ENCODE results near the gene FREY1.
"Not testable (repeated sequence)": the region's sequence is repeated elsewhere in the genome, so short reads cannot be mapped to it uniquely, and the experiment has no call there.

FREY1 gene

GRCh38 chr11:45910623-45911022, 3.6 kb upstream of the FREY1 start:
- FAIRE-seq: no peak

DNA sequence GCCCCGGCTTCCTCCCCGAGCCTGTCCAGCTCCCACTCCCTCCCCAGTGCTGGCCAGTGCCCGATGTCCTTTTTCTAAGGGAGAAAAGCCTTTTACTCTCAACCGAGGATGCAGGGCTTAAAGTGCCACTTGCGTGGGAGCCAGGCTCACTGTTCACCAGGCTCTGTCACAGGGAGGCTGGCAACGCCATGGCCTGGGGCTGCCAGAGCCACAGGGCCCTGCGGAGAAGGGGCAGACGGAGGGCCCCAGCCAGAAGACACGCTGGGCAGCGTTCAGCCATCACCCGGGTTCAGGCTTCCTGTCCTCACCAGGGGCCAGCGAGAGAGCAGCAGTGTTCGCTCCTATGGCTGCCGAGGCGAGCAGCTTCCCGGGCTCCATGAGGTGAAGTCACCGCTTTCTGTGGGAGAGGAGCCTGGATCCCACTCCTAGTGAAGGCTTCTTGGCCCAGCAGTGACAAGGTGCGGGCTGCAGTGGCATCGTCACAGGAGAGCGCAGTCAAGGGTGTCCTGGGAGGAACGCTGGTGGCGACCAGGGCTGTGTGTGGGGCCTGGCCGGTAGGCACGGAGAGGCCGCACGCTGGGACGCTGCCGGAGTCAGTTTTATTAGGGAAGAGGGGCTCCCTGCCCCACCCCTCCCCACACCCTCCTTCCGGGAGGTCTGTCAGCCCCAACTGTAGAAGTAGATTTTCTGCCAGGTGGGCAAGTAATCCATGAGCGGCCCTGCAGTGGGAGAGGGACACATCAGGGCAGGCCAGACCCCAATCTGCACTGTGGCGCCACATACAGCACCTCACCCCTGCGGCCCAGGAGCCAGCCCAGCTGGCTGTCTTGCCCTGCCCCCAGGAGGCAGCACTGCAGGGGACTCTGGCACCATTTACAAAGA, 2.8 kb upstream of the FREY1 start:
- no peak for FAIRE-seq

- no peak for FAIRE-seq
Measured at GRCh38 chr11:45907911-45908370, 870 bp upstream of the FREY1 start.

- no peak for FAIRE-seq
Measured at GRCh38 chr11:45906096-45906682, 882 bp downstream of the FREY1 start.

GRCh38 chr11:45905576-45905975, 1.5 kb downstream of the FREY1 start:
- not testable (repeated sequence) for FAIRE-seq

GRCh38 chr11:45905095-45905494, 2.0 kb downstream of the FREY1 start:
- FAIRE-seq: no peak

- FAIRE-seq: no peak
Measured at GRCh38 chr11:45904309-45904915, 2.7 kb downstream of the FREY1 start.

GRCh38 chr11:45902452-45903380, 4.4 kb downstream of the FREY1 start:
- FAIRE-seq: no peak

DNA sequence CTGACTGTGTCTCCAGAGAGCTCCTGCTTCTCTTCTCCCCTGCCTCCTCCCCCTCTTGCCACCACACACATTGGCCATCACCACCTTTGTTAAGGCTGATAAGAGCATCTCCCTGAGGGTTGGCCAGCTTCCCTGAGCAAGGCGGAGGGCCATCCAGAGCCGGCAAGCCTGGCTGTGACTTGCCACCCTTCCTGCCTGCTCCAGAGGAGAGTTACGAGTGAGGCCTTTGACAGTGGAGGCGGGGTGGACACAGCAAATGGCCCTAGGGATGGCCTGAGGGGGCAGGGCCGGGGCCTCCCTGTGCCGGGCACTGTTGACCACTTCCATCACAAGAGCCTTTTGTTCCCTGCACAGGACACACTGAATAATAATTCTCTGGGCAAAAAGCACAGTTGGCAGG, 5.4 kb downstream of the FREY1 start:
- FAIRE-seq: no peak

DNA sequence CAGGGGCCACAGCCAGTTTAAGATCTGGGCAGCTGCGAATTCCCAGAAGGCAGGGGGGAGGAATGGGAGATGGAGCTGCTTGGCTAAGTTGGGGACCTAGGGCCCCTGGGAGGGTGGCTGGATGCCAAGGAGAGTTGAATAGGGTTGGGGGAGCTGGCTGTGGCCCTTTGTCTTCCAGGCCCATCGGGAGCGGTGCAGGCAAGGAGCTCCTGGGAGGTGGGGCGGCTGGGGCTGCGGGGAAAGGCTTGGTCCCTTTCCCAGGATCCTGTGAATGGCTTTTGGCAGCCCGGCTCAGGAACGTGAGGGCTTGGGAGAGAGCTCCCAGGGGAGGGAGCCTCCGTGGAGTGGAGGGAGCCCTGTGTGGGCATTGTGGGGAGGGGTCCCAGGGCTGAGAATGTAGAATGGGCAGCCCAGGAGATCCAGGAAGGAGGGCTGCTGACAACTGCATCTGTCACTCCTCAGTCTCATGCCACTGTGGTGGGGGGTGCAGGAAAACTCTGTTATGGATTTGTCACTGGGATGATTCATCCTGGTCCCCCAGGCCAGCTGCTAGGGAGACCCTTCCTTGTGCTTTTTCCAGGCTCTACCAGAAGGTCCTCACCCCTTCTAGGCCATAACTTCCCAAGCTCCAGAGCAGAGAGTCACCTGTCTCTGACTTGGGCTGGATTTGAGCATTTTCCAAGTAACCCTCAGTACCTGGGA, 6.0 kb downstream of the FREY1 start:
- no peak for FAIRE-seq

- not testable (repeated sequence) for FAIRE-seq
Measured at GRCh38 chr11:45900175-45900800, 6.8 kb downstream of the FREY1 start.

- FAIRE-seq: peak; percentile 59
Measured at GRCh38 chr11:45899448-45900174, 7.5 kb downstream of the FREY1 start.

DNA sequence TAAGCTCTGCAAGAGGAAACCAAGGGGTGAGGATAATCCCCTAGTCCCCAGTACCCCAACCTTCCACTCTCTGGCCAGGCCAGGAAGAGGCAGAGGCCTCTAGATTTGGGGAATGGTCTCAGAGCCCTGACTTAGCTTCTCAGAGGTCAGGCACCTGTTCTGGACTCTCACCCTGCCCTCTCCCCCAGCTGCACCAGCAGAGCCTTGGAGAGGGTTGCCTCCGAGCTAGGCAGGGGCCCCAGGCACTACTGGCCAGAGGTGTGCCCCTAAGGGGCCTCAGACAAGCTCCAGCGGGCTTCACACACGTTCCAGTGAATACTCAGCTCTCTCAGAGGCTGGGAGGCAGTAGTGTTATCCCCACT, 8.0 kb downstream of the FREY1 start:
- FAIRE-seq: no peak

- FAIRE-seq: no peak
Measured at GRCh38 chr11:45897556-45897955, 9.5 kb downstream of the FREY1 start.

GRCh38 chr11:45896422-45896984, 10.6 kb downstream of the FREY1 start:
- no peak for FAIRE-seq

DNA sequence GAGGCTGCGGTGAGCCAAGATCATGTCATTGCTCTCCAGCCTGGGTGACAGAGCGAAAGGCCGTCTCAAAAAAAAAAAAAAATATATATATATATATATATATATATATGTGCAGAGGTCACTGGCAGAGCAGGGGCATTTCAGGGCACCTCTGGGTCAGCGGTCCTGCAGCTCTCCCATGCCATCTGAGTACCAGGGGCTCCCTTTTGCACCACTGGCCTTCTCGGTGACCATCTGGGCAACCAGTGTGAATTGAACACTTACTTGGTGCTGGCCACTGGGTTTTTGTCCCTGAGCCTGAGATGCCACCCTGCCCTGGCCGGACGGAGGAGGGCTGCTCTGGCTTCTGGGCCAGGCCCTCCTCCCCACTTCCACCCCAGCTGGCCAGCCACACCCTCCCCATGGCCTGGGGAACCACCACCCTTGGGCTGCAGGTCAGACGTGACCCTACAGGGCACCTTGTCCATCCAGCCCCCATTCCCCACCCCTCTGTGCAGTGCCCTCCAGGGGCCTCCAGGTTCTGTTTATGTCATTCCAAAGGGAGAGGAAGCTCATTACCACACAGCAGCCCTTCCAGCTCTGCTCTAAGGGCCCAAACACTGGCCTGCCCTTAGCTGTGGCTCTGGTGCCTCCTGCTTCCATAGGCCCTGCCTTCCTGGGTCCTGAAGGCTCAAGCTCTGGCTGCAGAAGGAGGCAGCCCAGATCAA, 11.4 kb downstream of the FREY1 start:
- no peak for FAIRE-seq

DNA sequence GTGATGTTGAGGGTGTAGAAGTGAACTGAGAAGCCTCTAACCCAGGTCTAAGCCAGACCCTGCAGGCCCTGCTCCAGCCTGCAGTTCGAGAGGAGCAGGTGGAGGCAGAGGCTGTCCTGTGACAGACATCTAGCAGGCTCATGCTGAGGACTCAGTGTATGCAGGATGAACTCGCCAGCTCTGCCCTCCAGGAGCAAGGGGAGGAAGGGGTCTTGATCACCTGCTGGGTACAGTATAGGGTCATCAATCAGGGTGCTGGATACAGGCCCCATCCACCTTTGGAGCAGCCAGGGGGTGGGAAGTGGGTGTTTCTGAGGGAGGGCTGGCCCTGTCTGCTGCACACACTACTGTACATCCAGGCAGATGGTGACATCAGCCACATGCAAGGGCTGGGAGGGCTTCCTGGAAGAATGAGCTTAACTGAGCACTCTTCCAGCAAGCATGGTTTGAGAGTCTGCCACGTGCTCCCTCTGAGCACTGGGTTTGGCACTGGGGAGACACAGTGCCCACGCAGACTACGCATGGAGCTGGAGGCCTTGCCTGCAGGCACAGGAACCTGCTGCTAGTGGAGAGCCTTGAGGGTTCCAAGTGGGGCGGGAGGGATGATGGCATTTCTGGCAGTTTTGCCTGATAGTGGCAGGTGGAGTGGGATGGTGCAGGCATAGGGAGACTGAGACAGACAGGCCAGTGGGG, 12.4 kb downstream of the FREY1 start:
- FAIRE-seq: no peak

DNA sequence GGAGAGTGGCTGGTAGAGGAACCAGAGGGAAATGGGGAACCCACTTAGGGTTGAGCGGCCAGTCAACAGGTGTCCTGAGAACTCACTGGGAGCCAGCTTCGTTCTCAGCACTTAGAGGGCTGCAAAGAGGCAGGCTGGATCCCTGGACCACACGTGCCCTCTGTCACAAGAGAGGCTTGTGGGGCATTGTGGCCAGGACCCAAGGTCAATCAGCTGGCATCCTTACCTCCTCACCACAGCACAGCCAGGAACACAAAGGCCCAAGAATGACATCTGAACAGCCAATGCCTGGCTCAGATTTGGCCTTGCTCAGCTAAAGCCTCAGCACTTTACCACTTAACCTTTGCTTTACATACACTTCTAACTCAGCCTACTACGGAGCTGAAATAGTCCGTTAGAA, 14.2 kb downstream of the FREY1 start:
- no peak for FAIRE-seq

DNA sequence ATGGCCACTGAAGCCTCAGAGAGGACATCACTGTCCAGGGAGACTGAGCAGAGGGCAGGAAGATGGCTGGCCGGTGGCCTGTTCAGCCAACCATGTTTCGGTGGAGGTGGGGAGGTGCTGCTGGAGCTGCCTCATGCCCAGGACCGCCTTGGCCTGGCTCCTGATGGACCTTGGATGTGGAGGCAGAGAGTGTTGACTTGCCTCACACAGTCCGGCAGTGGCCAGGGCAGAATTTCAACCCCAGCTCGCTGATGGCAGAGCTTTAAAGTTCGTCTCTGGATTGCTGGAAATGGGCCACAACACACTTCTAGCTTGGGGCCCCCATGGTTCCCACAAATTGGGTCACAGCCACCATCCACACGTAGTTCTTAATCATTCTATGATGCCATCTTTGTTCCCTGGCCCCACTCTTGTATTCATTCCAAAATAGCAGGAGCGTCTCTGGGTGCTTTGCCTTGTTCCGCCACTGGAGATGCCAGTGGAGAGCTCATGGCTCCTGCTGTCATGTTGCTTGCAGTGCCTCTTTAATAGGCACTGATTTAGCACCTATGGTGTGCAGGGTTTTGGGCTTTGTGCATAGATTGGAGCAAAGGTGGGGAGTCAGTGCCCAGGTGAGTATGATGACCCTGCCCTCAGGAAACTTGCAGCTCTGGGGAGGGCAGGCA, 16.1 kb downstream of the FREY1 start:
- FAIRE-seq: no peak

Data from G401.6 (cell line).